Activated effector memory CD4-positive, alpha-beta T cell treated with Interleukin-2 at 50 U/mL for 16 hours (primary cell): ENCODE data around the gene AGAP3.

Experiments
- DNase-seq: peaks from one replicate; pipeline ENCODE4 v3.0.0-alpha.2; 2020

Gene AGAP3

DNA sequence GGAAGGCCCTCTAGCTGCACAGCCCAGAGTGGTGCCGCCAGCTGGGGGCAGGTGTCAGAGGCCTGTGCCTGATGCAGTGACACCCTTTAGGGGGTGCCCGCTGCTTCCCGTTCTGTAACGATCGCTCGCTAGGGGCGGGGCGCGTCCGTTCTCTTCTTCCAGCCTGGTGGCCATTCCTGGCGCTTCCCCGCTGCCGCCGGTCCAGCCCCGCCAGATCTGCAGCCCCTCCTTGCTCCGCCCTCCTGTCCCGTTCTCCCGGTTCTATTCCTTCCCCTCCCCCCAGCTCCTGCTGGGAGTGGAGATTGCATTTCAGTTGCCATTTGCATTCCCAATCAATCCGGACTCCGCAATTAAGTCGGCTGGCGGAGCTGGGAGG lies 39.2 kb downstream of the AGAP3 start:
- no peak for DNase-seq

DNA sequence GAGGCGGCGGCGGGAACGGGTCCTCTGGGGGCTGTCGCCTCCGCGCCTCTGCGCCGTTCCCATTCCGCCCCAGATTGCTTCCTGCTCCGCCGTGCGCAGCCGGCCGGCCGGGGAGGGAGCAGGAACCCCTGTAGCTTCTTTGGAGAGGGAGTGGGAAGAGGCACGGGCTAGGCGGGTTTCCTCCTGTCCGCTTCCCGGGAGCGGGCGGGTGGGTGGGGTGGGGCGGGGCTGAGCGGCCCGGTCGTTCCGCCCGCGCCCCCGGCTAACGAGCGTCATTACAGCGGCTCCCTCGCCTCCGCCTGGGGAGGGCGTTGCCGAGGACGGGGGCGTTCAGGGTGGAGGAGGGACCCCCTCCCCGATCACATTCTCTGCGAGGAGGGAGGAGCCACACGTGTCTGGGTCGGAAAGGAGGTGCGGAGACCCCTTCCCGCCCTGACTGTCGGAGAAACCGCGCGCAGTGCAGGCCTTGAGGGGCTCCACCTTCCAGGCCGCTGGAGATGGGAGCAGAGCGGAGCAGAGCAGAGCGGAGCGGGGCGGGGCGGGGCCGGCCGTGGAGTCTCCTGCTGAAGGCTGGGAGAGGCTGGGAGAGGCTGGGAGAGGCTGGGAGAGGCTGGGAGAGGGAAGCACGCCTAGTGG lies 39.7 kb downstream of the AGAP3 start:
- DNase-seq: no peak

DNA sequence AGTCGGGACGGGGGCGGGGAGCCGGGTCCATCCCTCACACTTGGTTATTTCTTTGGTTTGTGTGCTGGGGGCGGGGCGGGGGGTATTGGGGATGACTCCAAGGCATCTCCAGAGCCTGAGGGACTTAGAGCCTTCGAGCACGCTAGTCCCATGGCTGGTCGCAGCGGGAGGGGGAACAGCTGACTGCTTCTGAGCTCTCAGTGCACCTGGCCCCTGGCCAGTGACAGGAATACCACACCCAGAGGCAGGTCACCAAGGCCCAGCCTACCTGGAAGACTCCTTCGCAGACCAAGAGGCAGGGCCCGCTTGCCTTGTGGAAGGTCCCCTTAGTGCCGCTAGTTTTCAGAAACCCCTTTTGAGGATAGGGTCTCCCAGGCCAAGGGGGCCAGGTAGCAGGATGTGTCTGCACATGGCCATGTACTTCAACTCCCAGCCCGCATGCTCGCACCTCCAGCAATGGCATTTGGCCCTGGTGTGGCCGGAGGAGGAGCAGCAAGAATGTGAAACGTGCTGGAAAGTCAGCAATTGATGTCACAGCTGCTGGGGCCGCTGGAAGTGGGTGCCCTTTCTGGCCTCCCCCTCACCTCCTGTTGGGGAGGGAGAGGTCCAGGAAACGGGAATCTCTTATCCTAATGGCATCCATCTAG lies 40.3 kb downstream of the AGAP3 start:
- no peak for DNase-seq

DNA sequence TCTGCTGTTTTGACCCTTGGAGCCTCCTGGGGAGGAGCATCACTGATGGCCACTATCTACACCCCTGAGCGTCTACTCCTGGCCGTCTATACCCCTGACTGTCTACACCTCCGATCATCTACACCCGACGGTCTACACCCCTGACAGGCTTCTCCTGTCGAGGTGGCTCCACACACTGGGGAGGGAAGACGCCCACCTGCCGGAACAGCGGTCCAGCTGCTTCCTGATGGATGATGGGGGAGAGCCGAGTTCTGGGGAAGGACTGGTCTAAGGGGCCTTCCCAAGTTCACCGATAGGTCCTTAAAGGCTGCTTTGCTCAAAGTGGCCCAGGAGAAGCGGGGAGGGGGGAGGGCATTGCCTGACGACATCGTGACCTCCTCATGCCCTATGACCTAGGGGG lies 41.9 kb downstream of the AGAP3 start:
- DNase-seq: no peak

DNA sequence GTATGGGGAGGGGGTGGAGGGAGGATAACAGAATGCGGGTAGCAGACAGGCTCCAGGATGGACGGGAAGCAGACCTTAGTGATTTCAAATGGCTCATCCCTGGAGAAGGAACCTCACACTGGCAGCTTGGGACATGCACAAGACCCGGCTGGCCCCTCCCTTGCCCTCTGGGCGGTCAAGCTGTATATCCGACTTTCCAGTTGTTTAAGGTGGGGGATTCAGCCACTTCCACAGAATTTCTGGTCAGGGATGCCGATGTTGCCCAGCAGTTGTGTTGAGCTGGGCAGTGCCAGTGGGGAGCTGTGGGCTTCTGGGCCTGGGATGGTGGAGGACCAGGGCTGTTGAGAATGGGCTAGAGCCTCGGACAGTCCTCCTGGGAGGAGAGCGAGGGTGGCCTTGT lies 42.4 kb downstream of the AGAP3 start:
- DNase-seq: no peak

DNA sequence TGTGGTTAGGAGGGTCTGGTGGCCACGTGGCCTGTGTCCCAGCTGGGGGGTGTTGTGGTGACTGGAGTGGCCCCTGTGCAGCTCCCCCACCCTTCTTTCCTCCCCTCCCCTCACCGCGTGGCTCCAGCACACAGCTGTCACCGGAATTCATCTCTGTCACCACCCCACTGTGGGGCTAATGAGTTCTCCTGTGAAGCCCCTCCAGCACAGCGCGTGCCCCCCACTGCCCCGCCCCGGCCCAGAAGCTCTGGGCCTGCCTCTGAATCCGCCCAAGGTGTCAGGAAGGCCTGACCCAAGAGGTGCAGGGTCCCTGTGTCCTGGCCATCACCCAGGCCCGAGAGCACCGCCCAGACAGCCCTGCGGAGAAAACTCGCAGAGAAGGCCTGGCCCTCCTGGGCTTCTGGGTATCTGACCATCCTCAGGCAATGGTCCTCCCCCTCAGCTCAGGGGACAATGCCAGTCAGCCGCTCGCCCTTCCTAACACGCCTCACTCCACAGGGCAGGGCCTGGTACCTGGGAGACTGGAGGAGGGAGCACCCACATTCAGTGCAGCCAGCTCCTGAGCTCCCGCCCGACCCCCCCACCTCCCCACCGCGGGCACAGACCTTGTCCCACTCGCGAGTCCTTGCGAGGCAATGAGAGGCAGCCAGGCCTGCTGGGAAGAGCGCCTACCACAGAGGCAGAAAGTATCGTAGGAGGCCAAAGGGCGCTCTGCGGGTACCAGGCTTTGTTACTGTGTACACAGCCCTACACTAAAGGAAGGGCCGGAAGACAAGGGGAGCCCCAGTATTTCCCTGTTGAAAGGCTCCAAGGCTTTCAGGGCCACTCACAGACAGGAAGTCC lies 43.1 kb downstream of the AGAP3 start:
- no peak for DNase-seq

DNA sequence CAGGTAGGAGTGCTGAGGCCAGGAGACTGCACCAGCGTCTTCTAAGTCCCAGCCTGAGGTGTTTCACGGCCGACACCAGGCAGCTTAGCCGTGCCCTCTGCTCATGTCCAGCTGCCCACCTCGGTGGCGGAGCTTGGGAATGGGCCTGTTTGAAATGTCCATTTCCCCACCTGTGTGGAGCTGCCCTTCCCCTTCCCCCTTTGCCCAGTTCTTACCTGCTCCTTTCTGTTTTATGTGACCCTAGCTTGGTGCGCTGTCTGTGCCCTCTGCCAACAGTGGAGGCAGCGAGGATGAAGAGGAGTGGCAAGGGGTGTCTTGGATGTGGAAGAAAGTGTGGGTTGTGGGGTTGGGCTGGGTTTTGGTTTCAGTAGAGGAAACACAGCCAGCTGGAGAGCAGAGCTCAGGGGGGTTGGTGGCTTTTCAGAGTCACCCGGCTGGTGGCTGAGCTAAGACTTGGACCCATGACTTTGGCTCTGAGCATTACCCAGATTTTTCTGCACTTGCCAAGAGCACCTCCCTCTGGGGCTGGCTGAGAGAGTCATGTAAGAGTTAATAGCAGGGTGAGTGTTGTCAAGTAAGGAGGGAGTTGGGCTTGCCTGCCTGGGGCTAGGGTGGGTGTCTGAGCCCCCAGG lies 43.8 kb downstream of the AGAP3 start:
- DNase-seq: no peak

DNA sequence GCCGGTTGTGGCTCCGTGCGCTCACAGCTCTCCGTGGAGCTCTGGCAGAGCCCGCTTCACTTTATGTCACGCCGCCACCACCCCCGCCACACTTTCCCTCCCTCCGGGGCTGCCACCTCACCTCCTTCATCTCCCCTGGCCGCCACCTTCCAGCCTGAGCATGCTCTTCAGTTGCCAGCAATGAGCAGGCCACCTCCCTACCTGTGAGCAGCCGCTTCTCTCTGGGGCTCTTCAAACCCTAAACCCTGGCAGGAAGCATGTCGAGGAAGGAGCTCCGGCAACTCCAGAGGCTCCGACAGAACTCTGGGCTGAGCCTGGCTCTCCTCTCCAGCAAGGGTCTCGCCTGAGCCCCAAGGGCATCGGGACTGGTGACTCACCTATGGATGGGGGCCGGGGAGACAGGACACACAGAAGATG lies 44.5 kb downstream of the AGAP3 start:
- DNase-seq: no peak

DNA sequence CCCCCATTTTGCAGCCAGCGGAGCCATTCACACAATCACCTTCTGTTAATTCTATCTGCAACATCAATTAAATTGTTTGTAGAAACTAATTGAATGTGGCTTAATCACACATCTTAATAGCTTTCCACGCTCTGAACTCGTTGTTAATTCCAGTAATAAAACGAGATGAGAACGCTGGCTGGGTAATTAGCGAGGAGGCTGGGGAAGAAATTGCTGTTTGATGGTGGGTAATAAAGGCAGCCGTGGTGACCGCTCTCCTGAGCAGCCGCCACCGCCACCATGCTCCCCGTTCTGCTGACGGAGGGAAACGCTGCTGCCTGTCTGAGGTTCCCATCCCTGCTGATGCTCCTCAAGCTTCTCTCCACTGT lies 44.9 kb downstream of the AGAP3 start:
- no peak for DNase-seq

DNA sequence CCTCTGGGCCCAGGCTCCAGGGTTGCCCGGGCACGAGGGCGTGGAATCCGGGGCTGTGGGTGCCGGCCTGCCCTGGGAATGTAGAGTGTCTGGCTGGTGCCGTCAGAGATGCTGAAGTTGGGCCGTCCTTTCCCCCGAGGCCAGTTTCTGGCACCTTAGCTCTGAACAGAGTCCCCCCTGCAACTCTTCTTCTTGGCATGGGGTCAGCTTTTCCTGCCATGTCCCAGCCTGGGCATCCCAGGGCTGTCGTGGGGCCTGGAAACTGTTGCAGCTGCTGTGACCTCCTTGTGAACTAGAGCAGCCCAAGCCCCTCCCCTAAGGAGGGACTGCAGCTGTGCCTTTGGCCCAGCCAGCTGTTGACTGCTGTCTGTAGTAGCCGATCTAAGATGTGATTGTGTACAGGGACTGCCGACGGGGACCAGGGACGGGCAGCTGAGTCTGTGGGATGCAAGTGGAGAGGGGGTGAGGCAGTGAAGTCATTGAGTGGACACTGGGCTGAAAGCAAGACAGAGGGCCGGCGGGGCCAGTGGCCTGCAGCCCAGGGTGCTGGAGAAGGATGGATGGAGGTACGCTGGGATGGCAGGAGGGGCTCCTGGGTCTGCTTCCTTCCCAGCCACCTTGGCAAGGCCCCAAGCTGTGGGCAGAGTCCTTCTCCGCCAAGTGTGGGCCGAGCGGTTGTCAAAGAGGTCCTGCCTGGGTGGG lies 45.5 kb downstream of the AGAP3 start:
- DNase-seq: no peak

DNA sequence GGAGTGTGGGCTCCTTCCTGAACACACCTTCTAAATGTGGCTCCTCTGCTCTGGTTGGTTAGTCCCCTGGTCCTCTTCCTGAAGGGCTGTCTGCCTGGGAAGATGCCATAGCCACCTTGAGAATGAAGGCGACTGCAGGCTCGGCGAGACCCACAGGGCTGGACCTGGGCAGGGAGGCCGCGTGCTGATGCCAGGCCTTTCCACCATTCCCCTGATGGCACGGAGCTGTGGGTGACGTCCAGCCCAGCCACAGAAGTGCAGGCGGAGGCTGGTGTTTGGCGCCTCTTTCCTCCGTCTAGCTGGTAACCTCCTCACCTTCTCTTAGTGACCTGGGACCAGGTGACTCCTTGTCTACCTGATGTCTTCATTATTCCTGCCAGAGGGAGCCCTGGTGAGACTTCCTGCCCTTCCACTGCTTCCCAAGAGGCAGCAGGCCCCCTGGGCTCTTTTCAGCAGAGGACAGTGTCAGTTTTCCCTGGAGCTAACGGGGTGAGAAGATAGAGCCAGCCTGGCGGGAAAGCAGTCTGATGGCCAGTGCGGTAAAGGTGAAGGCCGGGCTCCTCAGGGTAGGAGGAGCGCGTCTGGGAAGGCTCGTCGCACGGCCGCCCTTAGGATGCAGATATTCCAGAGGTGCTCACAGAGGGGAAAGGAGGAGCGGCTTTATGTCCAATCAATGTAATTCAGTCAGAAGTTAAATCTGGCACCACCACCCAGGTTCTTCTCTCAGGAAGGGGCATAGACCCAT lies 46.4 kb downstream of the AGAP3 start:
- no peak for DNase-seq

DNA sequence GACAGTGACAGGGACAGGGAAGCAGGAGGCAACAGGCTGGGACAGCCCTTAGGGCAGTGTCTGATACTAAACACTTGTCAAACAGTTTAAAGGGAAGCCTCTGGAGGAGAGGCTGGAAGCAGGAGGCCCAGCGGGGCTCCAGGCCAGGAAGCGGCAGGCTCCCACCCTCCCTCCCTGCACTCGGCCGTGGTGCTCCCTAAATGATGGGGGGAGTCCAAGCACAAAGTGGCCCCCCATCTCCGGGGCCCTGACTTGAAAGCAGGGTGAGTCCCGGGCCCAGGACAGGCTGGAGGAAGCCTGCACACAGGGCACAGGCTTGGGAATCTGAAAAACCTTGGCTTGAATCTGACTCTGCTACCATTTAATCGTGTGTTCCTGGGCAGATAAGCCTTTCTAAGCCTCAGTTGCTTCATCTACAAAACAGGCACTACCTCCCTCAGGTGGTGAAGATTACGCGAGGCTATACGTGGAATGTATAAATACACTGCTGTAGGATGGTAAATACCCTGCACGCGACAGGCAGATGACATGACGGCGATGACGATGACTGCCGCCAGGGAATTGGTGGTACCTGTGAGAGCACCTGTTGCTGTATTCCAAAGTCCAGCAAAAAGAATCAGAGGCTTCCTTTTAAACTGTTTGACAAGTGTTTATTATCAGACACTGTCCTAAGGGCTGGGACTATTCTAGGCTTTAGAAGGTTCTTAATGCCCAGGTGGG lies 47.2 kb downstream of the AGAP3 start:
- DNase-seq: no peak

DNA sequence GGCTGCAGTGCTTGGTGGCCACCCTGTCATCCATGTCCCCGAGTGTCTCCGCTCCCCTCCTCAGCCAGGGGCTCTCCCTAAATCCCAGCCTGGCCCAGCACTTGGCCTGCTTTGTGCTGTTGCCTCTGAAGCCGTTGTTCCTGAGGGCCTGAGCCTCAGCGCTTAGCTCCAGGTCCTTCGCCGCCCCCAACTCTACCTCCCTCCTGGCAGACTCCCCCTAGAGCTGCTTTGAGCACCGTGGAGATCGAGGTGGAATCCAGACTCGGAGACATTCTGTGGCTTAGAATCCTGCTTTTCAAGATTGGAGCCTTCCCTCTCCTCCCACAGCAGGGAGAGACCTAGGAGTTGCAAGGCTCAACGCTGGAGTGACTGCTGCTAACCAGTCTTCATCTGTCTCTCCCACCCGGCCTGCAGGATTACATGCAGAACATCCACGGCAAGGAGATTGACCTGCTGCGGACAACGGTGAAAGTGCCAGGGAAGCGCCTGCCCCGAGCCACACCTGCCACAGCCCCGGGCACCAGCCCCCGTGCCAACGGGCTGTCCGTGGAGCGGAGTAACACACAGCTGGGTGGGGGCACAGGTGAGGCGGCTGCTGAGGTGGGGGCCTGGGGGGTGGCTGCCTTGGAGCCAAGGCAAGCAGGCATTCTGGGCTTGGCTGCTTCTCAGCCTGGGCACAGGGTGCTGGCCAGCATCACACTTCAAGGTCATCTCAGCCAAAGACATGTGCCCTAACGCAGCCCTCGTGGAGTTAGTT lies 47.9 kb downstream of the AGAP3 start:
- DNase-seq: no peak

DNA sequence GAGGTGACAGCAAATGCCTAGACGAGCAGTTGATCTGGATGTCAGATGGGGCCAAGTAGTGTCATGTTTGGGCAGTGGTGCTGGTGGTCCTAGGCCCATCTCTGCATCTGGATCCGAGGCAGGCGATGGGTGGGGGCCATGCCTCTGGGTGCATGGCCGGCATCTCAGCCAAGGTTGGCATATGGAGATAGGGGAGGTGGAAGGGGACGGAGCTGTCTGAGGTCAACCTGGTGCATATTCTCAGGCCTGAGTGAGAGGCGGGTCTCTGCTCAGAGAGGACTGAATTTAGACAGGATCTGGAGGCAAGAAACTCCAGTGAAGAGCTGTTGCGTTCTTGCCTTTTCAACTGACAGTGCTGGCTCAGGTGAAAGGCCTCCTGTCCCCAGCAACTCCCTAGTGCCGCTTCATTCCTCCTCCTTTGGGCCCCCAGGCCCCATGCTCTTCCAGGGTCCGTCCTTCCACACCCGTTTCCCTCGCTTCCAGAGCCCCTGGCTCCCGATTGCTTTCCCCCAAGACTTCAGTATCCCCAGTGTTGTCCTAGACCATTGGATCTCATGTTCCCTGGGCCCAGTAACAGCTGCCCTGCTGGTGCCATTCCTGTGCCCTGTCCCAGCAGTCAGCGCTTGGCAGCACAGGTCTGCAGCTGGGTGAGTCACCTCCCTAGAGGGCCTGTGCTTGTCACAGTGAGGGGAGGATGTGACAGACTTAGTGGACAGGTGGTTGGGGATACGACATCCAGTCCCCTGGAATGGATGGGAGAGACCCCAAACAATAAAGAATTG lies 48.7 kb downstream of the AGAP3 start:
- DNase-seq: no peak

DNA sequence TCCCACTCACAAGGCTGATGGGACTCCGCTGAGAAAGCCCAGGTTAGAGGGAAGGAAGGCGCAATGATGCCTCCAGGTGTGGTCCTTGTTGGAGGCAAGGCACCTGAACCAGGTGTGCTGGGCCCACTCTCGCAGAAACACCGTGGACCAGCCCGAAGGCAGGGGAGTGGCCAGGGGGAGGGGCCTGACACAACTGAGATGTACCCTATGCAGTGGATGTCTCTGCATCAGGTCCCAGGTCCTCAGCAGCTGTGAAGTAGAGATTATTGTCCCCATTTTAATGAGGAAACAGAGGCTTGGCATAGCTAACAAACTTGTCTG lies 49.2 kb downstream of the AGAP3 start:
- DNase-seq: no peak

DNA sequence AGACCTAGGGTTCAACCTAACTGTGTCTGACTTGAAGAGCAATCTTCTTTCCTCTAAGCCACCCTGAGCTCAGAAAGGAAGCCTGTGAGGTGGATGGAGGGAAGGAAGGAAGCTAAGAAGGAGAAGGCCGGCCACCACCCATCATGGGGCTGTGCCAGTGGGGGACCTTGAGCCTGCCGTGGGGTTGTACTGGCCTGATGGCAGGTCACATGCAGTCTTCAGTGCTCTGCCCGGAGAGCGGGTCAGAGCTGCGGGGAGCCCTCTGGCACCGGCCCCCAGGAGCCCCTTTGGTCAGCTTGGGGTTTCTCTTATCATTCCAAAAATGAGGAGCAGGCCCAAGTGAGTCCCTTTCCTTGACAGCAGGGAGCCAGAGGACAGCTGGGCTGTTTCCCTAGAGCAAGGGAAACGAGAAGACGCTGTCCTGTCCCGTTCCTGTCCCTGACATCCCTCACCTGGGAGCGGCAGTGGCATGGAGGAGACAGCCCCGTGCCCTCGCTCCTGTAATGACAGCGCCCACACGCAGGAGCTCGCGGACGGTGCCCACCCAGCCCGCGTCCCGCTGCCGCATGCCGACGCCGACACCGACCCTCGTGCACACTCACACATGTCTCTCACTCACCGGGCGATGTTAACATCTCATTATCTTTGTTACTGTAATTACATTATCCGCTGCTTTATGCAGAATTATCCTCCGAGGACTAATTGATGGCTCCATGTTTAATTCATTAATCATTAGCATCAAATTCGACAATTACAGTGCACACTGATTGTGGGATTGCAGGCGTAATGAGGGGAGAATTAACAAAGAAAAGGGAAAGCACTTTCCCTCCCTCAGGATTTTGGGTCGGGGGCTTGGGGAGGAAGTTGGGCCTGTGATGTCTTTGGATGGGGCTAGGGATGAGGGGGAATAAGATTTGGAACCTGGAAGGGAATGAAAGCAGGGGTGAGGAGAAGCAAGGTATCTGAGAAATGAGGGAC lies 49.9 kb downstream of the AGAP3 start:
- DNase-seq: no peak

DNA sequence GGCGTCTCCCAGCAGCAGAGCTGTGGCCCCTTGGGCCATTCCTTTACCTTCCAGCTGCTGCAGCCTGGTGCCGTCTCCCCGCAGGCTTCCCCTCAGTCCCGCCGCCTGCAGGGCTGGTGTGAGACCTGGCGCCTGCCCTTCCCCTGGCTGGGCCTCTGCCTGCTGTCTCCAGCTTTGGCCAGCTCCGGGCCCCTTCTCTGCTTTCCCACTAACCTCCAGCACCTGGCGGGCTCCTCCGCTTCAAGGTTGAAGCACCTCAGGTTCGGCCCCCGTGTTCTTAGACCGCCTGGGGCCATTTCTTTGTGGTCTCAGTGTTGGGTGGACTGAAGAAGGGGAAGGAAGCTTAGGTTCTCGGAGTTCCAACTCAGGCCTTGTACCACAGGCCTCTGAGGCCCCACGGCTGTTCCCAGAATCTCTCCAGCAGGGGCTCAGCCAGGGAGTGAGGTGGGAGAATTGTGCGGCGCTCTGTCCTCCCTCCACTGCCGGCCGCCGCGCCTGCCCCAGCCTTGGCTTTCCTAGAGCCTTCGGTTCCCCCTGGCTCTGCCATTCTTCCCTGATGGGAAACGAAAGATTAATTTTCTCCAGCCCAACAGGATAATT lies 50.9 kb downstream of the AGAP3 start:
- no peak for DNase-seq

DNA sequence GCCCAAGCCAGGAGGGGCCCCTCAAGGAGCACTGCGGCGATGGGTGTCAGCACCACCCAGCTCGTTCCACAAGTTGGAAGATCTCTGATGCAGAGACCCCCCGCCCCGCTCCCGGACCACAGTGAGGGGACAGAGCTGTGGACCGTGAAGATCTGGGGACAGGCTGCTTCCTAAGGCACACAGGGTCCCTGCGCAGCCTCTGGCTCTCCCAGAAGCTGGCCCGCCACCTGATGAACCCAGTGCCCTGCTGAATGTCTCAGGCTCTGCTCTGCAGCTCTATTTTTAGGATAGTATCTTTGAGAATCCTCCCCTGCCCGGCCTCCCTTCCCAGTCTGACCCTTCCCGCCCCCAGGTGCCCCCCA lies 51.5 kb downstream of the AGAP3 start:
- DNase-seq: no peak
